ENCODE results near the gene PBRM1.
"Not testable (repeated sequence)": the region's sequence is repeated elsewhere in the genome, so short reads cannot be mapped to it uniquely, and the experiment has no call there.

The PBRM1 gene

DNA sequence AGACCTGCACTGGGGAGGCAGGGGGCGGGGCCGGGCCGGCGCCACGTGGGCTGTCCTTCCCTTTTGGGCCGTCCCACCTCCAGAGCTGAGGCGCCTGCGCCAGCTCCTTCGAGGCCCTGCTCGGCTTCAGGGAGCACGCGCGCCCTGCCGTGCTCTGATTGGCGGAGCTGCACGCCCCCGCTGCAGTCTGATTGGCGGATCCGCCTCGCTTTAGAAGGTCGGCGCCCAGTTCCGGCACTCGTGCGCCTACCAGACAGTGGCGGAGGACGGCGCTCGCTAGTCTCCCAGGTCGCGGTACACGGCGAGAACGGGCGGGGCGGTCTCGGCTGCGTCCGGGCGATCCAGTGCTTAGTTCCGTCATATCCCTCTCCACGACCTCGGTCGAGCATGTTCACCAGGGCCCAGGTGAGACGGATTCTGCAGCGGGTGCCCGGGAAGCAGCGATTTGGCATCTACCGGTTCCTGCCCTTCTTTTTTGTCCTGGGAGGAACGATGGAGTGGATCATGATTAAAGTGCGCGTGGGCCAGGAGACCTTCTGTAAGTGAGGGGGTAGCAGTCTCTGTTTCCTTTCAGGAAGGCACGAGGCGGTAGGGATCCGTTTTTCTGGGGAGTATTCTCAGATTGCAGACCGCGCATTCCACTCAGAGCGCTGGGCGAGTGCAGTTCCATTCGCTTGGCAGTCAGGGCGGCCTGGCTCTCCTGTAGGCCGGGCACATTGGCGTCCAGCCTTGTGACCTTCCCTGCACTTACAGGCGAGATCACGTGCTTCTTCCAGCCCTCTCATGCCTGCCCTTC, 149.1 kb downstream of the PBRM1 start, which contains the start of gene UQCC5:
UQCC5 (plus strand) TSS at position 237 of the 796 bp plus-strand sequence; CDS start at position 388, 151 bp downstream.
- DNase-seq (ENCODE audit: low read depth in 3 of 3), result peak; percentile 92 to 97 (median 95)

DNA sequence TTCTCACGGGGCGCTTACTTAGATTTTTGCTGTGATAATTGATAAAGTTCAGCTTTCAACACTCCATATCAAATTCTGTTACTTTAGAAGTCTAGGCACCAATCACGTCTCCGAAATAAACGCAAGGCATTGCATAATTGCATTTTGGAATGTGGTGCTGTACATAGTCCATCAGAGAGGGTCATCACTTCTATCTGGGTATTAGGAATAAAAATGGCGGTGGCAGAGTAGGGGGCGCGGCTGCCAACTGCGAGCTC, 149.7 kb downstream of the PBRM1 start:
- no peak for DNase-seq (ENCODE audit: low read depth in 3 of 3)

DNA sequence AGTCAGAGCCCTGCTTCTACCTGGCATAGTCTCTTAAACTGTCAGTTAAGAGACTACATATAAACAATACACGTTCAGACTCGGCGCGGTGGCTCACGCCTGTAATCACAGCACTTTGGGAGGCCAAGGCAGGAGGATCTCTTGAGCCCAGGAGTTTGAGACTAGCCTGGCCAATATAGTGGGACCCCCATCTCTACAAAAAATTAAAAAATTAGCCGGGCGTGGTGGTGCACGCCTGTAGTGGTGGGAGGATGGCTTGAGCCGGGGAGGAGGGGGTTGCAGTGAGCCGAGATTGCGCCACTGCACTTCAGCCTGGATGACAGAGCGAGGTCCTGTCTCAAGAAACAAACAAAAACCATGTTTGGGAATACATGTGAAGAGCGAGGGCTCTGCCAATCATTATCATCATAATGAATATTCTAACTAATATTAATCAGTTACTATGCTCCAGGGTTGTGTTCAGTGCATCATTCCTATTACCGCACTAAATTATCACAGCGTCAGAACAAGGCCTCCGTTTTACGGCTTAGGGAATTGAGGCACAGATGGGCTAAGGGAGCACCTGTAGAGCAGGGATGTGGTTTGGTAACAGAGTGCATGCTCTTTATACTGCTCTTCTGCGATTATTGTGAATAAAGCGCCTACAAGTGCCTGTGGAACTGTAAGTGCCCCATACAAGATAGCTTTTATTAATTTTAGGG, 150.2 kb downstream of the PBRM1 start:
- no peak for DNase-seq (ENCODE audit: low read depth in 3 of 3)

DNA sequence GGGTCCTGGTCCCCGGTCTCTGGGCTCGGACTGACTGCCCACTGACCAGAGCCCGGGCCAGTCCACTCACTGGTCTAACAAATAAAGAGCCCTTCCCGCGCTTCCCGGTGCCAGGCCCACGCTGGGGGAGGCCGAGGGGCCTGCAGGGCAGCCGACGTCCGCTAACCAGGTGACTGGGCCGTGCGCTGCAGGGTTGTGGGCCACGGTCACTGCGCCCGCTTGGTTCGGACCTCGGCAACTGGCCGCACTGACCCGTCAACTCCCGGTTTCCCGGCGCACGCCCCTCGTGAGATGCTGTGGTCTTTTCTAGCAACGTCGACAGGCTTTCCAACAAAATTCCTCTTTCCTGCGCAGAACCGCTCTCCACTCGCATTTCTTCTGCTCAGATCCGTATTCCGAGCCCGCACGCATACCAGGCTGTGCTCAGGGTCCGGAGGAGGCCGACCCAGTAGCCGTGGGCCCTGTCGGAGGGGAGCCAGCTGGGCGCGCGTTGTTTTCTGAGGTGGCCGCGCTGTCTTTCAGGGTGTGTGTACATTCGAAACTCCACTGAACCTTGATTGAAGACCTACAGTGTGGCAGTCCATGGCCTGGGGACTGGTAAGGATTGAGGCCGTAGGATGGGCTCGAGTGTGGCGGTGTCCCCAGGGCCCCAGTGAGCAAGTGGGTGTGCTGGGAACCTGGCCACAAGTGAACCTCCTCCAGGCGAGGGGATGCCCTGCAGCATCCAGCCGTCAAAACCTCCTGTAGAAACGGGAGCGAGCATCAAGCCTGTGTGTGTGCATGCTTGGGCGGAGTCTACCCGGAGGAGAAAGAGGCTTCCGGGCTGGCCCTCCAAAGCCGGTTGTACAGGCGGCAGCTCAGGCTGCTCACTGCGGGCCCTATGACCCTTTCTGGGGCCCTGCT, 151.2 kb downstream of the PBRM1 start:
- no peak for DNase-seq (ENCODE audit: low read depth in 3 of 3)

DNA sequence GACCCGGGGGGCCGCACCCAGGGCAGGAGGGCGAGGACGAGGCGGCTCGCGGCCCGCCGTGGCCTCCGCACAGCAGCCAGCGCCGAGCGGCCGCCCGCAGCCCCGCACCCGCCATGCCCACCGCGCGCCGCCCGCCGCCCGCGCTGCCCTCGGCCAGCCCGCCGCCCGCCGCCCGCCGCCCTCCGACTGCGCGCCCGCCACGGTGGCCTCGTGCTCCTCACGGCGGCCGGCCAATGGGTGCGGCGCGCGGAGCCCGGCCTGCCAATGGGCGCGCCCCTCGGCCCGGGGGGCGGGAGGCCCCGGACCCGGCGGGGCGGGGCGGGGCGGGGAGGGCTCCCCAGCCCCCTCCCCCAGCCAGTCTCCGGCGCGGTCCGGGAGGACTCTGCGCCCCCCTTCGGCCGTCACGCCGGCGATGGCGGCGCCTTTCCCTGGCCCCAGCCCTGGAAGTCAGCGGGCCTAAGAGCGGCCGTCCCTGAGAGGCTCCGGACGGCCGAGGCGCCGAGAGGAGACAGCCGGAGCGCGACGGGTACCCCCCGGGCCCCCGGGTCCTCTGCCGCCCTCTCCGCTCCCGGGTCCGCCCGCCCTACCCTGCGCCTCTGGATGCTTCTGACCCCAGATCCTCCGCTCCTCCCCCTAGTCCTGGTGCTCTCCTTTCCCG, 152.0 kb downstream of the PBRM1 start, which contains the start of gene NT5DC2:
NT5DC2 (minus strand) TSS at position 235 of the 658 bp plus-strand sequence; CDS start at position 115, 120 bp downstream.
- peak; percentile 37 to 61 (median 39) for DNase-seq (ENCODE audit: low read depth in 3 of 3)

DNA sequence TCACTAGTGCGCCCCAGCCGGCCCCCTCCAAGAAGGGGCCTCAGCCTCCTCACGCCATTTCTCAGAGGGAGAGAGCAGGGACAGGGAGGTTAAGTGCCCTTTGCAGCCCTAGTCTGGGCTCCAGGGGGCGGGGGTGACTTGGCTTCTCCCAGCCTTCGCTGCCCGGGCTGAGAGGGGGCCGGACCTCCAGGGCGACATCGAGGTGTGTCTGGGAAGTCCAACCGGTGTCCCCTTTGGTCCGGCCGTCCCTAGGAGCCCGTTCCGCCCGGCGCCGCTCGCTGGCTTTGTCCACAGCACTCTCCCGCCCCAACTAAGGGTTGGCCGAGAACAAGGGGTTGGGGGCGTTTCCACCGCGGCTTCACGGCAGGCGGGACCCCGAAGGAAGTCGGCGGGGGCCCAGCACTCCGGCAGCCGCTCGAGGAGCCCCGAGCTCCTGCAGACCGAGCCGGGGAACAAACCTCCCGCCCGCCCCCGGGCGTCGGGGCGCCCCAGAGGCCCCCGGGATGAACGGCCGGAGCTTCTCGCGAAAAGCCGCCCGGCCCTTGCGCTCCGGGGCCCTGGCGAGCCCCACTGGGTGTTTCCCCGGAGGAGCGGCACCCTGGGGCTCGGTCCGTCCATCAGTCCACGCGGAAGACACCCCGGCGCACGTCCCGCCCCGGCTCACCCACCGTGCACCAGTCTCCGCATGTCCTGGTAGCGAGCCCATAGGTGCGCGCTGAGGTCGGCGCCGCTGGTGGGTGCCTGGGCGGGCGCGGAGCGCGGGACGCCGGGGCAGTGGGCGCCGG, 152.7 kb downstream of the PBRM1 start:
- DNase-seq (ENCODE audit: low read depth in 3 of 3), result no peak

DNA sequence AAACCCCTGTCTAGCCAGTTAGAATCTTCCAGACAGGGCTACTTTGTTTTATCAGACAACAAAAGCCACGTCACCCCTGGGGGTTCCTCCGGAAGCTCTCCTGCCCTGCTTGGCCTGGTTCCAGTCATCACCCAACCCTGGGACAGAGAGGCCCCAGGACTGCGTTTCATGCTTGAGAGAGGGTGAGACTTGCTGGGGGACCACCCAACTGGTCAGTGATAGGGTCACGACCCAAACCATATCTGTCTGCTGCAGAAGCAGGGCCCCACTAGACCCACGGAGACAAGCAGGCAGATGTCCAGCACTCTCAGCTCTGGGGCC, 153.2 kb downstream of the PBRM1 start:
- no peak for DNase-seq (ENCODE audit: low read depth in 3 of 3)

DNA sequence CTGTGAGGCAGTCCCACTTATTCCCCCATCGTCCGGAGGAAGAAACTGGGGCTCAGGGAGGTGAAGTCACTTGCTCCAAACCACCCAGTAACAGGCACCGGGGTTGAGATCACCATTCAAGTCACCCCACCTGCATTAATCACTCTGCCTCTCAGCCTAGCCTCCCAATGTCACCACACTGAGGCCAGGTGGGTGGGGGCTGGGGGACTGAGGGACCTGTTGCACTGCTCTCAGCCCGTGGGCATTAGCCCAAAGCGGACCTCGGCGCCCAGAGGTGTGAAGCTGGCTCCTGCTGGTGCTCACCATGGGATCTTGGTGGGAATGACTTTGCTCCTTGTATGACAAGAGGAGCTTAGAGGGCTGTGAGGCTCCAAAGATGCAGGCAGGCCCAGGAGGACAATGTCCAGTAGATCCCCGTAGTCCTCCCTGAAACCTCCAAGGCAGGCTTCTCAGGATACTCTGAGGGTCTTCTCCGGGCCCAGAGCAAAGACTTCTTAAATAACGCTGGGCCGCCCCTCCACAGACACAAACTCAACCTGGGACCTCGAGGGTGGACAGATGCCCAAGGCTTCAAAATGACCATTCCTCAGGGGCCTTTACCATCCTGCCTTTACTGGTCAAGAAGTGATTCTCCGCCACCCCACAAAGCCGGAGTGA, 153.7 kb downstream of the PBRM1 start:
- no peak for DNase-seq (ENCODE audit: low read depth in 3 of 3)

DNA sequence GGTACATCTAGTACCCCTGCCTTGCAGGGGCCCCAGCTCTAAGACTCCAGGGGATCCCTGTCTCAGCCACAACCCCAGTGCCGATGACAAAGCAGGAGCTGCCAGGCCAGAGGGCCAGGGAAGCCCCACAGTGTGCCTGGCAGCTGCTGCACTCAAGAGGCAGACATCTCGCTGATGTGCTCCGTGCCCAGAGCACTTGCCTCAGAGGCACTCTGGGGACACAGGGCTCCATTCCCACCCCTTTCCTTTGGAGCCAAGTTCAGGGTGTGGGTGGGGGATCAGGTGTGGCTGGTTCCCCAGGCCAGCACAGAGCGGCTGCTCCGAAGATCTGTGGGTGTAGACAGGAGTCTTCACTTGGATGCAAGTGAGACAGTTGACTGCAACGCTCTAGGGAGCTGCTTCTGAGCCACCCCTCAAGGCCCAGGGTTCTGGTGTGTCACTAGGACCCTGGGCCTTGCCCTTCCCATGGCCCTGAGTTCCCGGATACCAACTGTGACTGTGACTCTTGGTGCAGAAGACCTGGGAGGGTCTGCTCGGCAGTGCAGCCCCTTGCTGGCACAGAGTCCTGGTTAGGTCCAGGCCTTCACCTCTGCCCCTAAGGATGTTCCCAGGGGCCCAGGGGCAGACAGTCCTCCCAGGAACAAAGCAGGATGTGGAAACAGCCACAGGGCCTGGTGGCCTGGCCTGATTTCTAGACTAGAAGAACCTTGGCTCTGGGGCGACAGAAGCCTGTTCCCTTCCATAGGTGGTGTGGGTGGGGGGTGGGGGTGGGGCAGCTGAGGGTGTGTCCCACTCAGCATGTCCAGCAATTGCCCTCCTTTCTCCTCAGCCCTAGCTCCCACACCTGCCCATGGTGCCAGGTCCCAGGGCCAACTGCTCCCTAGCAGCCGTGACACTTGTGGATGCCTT, 154.5 kb downstream of the PBRM1 start:
- no peak for DNase-seq (ENCODE audit: low read depth in 3 of 3)

DNA sequence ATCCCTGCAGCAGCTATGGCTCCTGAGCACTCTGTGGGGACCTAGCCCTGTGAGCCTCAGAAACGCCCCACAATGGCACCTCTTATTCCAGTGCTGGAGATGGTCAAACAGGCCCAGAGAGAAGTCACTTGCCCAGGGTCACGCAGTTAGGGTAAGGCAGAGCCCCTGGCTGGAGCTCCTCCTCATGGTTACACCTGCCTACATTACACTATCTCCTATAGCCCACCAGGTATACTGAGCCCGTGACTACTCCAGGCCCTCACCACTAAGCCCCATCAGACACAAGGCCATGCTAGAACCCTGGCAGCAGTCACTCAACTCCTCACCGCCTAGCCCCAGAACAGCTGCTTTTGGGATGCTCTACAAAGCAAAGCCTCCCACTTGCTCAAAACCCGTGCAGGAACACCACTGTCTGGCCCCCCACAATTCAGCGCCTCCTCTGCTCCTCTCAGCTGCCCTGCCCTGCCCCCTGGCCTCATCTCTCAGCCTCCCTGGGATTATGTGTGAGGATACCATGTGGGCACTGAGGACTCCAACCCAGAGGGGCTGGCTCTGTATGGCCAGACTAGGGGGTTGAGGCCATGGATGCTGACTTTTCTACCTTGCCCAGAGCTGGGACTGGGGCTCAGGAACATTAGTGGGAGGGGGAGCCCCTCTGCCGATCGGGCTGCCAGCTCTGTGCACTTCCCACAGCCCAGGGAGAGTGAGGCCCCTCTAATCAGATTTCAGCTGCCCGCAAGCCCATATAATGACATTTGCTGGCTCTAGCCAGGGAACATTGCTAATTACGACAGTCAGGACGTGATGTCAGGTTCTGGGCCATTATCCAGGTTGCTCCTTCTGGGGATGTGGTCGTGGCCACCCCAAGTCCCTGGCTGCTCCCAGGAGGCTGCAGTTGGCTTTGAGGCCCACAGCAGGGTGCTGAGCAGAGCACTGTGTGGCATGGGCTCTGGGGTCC, 156.1 kb downstream of the PBRM1 start:
- no peak for DNase-seq (ENCODE audit: low read depth in 3 of 3)

DNA sequence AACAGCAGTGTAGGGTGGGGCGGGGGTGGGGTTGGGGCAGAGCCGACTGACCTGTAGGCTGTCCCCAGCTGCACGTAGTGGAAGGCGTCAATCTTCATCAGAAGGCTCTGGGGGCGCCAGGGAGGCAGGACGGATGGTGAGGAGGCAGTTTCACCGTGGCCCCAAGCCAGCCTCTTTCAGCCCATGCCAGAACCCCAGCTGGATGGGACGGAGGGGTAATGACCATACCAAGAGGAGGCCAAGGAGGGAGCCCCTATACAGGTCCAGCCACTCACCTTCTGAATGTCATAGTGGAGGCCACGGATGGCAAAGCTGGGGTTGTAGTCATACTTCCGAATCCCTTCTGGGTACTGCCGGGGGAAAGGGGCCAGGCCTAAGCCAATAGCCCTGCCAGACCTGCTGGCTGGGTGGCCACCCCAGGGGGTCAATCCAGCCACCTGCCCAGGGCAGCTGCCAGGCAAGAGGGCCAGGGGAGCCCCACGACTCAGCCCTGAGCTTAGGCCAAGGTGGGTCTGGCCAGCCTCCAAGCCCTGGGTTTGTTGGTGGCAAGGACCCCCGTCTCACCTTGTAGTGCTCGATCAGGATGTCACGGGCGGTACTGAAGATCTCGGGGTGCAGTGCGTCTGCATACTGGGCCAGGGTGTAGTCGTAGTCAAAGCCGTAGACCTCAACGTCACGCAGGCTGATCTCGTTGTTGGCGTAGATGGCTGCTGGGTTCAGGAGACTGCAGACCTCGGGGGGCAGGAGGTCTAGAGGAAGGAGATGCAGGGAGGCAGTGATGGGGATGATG, 156.9 kb downstream of the PBRM1 start:
- DNase-seq (ENCODE audit: low read depth in 3 of 3), result no peak

DNA sequence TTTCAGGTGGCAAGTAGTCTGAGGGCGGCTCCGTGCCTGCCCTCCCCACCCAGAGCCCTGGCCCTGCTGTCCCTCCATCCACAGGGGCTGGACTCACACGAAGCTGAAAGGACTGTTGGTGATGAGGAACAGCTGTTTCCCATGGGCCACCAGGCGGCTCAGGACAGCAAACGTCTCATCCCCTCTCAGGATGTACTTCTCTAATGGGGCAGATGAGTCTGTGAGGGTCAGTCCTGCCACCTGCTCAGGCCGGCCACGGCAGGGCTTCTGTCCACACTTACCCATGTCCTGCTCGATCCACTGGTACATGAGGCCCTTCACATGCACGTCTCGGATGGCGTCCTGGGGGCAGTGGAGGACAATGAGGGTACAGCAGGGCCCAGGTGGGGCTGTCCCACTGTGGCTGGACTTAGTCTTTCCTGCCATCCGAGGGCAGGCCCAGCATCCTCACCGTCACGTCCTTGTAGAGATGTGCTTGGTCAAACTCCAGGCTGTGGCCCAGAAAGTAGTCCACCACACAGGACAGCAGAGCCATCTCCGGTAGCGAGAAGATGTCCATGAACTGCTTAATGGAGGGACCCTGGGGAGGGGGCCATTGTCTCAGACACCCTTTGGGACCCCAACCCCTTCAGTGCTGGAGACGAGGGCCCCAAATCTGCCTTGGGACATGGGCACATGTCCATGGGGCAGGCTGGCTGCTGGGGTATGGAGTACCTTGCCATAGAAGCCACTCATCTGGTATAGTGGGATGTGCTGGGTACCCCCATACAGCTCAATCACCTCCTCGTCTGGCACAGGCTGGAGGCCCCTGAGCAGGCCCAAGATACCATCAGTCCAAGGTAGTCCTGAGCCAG, 157.8 kb downstream of the PBRM1 start:
- DNase-seq (ENCODE audit: low read depth in 3 of 3), result no peak

DNA sequence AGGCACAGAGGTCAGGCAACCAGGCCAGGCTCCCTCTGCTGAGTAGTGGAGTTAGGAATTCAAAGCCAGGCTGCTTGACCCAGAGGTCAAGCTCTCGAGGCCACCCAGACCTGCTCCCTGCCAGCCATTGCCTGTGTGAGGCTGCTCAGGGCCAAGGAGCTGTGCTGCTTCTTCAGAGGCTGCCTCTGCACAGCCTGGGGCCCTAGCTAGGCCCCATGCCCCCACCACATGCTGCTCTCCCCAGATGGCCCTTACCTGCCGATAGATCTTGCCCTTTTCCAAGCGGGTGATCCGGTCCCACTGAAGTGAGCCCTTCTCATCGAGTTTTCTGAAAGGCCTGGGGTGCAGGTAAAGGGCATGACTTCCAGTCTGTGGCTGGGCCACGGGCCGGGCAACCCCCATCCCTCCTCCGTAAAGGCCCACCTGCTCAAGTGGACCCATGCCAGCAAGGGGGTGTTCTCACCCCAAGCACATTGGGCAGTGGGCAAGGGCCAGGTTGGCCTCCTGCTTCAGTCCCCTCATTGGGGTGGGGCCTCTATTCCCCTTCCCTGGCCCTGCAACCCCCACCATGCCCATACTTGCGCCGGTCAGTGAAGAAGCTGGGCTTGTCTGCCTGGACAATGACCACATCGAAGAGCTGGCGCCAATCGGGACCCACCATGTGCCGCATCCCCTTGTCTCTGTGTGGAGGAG, 158.5 kb downstream of the PBRM1 start:
- no peak for DNase-seq (ENCODE audit: low read depth in 3 of 3)

DNA sequence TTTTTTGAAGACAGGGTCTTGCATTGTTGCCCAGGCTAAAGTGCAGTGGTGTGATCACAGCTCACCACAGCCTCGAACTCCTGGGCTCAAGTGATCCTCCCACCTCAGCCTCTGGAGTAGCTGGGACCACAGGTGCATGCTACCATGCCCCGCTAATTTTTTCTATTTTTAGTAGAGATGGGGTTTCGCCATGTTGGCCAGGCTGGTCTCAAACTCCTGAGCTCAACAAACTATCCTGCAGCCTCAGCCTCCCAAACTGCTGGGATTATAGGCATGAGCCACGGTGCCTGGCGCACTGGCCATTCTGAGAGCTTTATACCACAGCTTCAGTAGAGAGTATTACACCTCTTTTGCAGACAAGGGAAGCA, 159.1 kb downstream of the PBRM1 start:
- DNase-seq (ENCODE audit: low read depth in 3 of 3), result not testable (repeated sequence)

DNA sequence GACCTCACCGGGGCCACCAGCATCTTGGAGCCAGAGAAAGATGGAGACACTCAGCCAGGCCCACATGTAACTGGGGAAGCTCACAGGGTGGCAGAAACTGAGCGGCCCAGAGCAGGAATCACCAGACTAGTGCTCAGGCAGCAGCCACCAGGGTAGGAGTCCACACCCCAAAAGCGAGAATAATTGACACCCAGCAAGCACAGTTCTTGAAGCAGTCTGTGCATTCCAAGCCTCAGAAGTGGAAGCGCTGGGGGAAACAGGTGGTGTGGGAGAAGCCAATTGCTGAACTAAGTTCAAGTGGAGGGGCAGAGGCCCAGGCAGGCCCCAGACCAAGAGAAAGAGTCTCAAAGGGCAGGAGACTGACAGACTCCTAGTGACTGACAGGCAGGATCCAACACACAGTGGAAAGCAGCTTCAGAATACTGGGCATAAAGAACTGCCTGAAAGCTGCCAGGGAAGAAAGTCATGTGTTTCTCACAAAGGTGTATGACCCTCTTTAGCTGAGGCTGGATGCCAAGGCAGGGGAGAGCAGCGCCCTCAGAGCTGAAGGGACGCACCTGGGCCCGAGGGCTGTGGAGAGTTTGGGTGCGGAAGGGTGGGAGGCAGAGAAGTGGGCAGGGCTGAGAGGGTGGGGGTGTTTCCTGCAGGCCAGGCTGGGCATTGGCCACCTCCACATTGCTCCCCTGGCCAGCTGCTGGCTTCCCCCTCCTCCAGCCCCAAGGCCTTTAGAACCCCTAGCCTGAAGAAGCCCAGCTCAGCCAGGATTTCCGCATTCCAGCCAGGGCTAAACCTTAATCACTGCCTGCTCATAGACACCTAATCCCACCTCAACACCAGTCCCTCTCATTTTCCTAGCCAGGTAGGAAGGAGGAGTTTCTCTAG, 159.8 kb downstream of the PBRM1 start:
- no peak for DNase-seq (ENCODE audit: low read depth in 3 of 3)
